COR-L47 (cell line): ENCODE measurements around the gene CLTCL1.
"Not testable (repeated sequence)": the region's sequence is repeated elsewhere in the genome, so short reads cannot be mapped to it uniquely, and the experiment has no call there.

Experiments
- DNase-seq: peaks from one replicate; lab custom pipeline; 2025; lab: John Stamatoyannopoulos, UW

CLTCL1 gene

GRCh38 chr22:19175602-19176174, 115.8 kb downstream of the CLTCL1 start:
- DNase-seq, result no peak

GRCh38 chr22:19175026-19175601, 116.4 kb downstream of the CLTCL1 start:
- DNase-seq, result no peak

DNA sequence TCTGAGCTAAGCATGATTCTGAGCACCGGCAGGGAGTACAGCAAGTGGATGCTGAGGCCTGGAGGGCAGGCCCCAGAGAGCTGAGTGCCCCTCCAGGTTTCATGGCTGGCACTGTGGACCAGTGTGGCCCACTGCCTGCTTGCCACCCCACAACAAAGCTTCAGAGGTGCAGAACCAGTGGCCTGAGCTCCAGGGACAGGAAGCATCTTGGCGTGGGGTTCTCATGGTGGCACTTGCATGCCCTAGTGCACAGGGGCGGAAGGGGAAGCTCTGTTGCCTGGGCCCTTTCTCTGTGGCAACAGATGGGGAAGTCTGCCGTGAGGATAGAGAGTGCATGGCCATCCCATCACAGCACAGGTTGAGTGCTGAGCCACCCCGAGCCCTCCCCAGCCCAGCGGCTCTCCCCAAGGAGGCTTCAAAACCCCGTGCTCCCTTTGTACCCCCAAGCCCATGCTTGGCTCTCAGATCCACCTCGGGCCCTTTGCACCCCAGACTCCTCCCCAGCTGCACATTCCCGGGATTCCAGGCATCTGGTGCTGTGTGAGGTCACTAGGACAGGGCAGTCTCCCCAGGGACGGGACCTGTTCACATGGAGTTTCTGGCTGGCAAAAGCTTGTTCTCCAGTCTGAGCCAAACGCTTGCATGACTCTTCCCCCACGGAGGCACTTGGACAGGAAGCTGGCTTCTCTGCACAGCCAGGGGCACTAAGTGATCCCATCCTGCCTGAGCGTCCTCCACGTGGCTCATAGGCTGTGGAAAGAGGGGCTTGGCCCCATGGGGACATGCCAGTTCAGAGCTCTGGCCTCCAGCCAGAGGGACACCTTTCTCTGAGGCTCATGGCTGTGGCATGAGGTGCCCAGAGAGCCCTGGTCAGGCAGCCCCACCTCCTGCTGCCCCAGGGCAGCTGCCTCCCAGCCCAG, 117.2 kb downstream of the CLTCL1 start:
- DNase-seq, result no peak

- no peak for DNase-seq
Measured at GRCh38 chr22:19173047-19174035, 118.2 kb downstream of the CLTCL1 start.

GRCh38 chr22:19172213-19173046, 119.1 kb downstream of the CLTCL1 start:
- no peak for DNase-seq

GRCh38 chr22:19169947-19170318, 121.6 kb downstream of the CLTCL1 start:
- no peak for DNase-seq

DNA sequence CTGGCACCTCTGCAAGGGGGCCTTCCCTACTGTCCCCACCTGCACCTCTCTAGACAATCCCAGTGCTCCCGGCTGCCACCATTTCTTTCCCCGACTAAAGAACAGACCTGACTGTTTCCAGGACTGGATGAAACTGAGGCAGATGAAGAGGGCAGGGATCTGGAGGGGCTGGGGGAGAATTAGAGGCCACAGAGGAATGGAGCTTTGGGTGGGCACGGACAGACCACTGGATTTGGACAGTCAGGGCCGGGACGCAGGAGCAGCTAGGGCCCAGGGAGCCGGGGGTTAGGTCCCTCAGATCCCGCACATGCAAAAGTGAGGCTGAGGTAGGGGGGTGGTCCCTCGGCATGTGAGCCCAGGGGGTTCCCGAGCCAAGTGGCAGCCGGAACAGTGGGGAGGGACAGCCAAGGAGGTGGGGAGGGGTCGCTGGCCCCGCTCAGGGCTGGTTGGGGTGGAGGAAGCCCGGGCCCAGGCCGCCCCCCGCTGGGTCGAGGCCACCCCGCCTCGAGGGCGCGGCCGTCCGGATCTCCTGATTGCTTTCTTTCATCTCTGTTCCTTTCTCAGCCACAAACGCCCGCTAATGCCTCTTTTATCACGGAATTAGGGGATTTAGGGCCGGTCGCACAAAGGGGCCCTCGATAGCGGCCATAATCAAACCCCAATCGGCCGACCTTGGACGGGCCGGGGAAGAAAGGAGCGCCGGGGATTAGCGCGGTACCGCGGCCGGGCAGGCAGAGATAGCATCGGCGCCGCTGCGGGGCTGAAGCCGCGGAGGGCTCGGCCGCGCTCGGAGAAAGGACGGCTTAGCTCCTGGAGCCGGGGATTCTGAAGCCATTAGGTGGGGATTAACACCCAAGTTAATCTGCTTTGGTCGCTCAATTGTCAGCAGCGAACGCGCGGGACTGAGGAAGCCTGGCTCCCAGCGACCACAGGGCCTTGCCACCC, 122.2 kb downstream of the CLTCL1 start:
- DNase-seq, result no peak

- peak; percentile 15 for DNase-seq
Measured at GRCh38 chr22:19168088-19168890, 123.2 kb downstream of the CLTCL1 start.

GRCh38 chr22:19167106-19167869, 124.2 kb downstream of the CLTCL1 start:
- no peak for DNase-seq

DNA sequence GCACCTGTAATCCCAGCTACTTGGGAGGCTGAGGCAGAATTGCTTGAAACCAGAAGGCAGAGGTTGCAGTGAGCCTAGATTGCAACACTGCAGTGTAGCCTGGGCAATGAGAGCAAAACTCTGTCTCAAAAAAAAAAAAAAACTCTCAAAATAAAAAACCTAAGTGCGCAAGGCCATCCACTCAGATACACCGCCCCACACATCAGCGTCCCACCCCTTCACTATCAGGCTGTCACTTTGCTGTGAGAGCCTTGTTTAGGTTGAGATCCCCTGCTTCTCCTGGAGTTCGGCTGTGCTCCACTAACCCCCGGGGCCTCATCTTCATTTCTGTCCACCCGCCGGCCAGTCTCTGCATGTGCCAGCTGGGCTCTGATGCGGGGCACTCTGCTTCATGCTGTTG, 125.1 kb downstream of the CLTCL1 start:
- DNase-seq, result peak; percentile 6

DNA sequence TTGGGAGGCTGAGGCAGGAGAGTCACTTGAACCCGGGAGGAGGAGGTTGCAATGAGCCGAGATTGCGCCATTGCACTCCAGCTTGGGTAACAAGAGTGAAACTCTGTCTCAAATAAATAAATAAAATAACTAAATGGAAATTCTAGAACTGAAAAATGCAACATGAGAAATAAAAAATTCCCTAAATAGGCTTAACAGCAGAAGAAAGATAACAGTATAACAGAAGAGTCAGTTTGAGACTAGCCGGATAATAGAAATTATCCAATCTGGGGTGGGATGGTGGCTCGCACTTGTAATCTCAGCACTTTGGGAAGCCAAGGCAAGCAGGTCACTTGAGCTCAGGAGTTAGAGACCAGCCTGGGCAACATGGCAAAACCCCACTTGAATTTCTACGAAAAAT, 127.1 kb downstream of the CLTCL1 start:
- no peak for DNase-seq

DNA sequence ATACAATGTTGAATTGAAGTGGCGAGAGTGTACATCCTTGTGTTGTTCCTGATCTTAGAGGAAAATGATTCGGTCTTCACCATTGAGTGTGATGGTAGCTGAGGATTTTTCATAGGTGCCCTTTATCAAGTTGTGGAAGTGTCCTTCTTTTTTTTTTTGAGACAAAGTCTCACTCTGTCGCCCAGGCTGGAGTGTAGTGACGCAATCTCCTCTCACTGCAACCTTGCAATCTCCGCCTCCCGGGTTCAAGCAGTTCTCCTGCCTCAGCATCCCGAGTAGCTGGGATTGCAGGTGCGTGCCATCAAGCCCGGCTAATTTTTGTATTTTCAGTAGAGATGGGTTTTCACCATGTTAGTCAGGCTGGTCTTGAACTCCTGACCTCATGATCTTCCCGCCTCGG, 132.9 kb downstream of the CLTCL1 start:
- DNase-seq, result not testable (repeated sequence)

DNA sequence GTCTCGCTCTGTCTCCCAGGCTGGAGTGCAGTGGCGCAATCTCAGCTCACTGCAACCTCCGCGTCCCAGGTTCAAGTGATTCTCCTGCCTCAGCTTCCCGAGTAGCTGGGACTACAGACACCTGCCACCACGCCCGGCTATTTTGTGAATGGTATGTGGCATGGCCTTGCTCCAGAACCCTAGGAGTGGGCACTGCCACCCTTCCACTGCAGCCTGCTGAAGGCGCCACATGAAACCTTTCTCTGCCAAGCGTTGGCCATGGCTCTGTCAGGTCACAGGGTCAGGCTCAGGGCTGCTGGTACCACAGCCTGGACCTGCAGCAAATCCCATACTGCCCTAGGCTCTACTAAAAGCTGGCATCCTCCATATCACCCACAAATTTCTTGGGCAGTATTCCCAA, 135.4 kb downstream of the CLTCL1 start:
- not testable (repeated sequence) for DNase-seq

- DNase-seq, result no peak
Measured at GRCh38 chr22:19152942-19153883, 138.3 kb downstream of the CLTCL1 start.

GRCh38 chr22:19151329-19152191, 140.0 kb downstream of the CLTCL1 start:
- no peak for DNase-seq
